HG03280 (cell line): Measurements from ENCODE around the gene PCSK4.
"Not testable (repeated sequence)": the region's sequence is repeated elsewhere in the genome, so short reads cannot be mapped to it uniquely, and the experiment has no call there.

Experiments used
- ATAC-seq: cut with Tn5 transposase; IDR thresholded peaks from one replicate; pipeline ENCODE4 v1.9.1; 2021; ENCODE audit warnings: mild to moderate bottlenecking, moderate library complexity; ENCODE audit not compliant: unreplicated experiment

Gene PCSK4

GRCh38 chr19:1490311-1491113 lies at the start of gene PCSK4:
PCSK4 (minus strand) TSS chr19:1490350; CDS start chr19:1490346, 4 bp downstream.
- peak; percentile 78 for ATAC-seq

- not testable (repeated sequence) for ATAC-seq
Measured at GRCh38 chr19:1539749-1540148, 49.6 kb upstream of the PCSK4 start.

GRCh38 chr19:1538978-1539377 lies 48.8 kb upstream of the PCSK4 start:
- no peak for ATAC-seq

GRCh38 chr19:1535699-1536098 lies 45.5 kb upstream of the PCSK4 start:
- ATAC-seq: not testable (repeated sequence)

- ATAC-seq: no peak
Measured at GRCh38 chr19:1534972-1535371, 44.8 kb upstream of the PCSK4 start.

- ATAC-seq: no peak
Measured at GRCh38 chr19:1533510-1534150, 43.5 kb upstream of the PCSK4 start.

GRCh38 chr19:1532003-1532402 lies 41.9 kb upstream of the PCSK4 start:
- no peak for ATAC-seq

- no peak for ATAC-seq
Measured at GRCh38 chr19:1531587-1531986, 41.4 kb upstream of the PCSK4 start.

- not testable (repeated sequence) for ATAC-seq
Measured at GRCh38 chr19:1530856-1531255, 40.7 kb upstream of the PCSK4 start.

GRCh38 chr19:1529430-1529816 lies 39.3 kb upstream of the PCSK4 start:
- ATAC-seq: no peak

GRCh38 chr19:1528596-1529429 lies 38.7 kb upstream of the PCSK4 start:
- ATAC-seq: no peak

- no peak for ATAC-seq
Measured at GRCh38 chr19:1527650-1528309, 37.6 kb upstream of the PCSK4 start.

GRCh38 chr19:1526979-1527649 lies 37.0 kb upstream of the PCSK4 start:
- ATAC-seq: no peak

- ATAC-seq: no peak
Measured at GRCh38 chr19:1526066-1526778, 36.1 kb upstream of the PCSK4 start.

- no peak for ATAC-seq
Measured at GRCh38 chr19:1525343-1525742, 35.2 kb upstream of the PCSK4 start.

GRCh38 chr19:1524972-1525325 lies 34.8 kb upstream of the PCSK4 start:
- ATAC-seq: no peak

GRCh38 chr19:1524287-1524971 lies 34.3 kb upstream of the PCSK4 start:
- no peak for ATAC-seq

- no peak for ATAC-seq
Measured at GRCh38 chr19:1523412-1524286, 33.5 kb upstream of the PCSK4 start, which contains the start of gene PLK5. PLK5 (plus strand) TSS chr19:1524077; CDS start chr19:1526997, 2,920 bp downstream.
